ENCODE measurements around the gene TMEM259. TPM values are rescaled to one million over a fixed set of nuclear protein-coding genes. Genes with fewer than 3 reads are reported as not detected.

The TMEM259 gene
- 148 TPM for total RNA-seq

DNA sequence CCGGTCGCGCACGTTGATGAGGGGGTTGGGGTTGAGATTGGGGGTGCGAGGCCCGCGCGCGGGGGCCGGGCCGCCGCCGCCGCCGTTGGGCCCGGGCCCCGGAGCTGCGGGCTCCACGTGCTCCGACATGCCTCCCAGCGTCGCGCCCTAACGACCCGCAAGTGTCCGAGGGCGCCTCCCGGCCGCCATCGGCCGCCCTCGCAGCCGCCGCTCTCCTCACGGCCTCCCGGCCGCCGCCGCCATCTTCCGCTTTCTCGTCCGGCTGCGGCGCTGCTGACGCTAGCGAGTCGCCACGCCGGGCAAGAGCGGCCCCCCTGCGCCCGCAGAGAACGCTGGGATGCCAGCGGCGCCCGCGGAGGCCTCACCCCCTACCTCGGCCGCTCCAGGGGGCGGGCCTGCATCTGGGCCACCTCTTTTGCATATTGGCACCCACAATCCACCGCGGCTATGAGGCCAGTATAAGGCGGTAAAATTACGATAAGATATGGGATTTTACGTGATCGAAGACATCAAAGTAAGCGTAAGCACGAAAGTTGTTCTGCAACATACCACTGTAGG, at the start of gene TMEM259:
TSS of gene TMEM259 (minus strand) at position 256 of the 558 bp plus-strand sequence. CDS start at position 129, 127 bp downstream.
- DNase-seq (ENCODE audit: low read depth in 2 of 3, low spot score in 2 of 3): peak; percentile 92 to 99 (median 97)

GRCh38 chr19:1070576-1070930, 49.6 kb upstream of the TMEM259 start:
- DNase-seq (ENCODE audit: low read depth in 2 of 3, low spot score in 2 of 3): no peak

GRCh38 chr19:1069009-1069779, 48.3 kb upstream of the TMEM259 start:
- DNase-seq (ENCODE audit: low read depth in 2 of 3, low spot score in 2 of 3): peak in 2 of 3 donors; percentile 90 to 95

DNA sequence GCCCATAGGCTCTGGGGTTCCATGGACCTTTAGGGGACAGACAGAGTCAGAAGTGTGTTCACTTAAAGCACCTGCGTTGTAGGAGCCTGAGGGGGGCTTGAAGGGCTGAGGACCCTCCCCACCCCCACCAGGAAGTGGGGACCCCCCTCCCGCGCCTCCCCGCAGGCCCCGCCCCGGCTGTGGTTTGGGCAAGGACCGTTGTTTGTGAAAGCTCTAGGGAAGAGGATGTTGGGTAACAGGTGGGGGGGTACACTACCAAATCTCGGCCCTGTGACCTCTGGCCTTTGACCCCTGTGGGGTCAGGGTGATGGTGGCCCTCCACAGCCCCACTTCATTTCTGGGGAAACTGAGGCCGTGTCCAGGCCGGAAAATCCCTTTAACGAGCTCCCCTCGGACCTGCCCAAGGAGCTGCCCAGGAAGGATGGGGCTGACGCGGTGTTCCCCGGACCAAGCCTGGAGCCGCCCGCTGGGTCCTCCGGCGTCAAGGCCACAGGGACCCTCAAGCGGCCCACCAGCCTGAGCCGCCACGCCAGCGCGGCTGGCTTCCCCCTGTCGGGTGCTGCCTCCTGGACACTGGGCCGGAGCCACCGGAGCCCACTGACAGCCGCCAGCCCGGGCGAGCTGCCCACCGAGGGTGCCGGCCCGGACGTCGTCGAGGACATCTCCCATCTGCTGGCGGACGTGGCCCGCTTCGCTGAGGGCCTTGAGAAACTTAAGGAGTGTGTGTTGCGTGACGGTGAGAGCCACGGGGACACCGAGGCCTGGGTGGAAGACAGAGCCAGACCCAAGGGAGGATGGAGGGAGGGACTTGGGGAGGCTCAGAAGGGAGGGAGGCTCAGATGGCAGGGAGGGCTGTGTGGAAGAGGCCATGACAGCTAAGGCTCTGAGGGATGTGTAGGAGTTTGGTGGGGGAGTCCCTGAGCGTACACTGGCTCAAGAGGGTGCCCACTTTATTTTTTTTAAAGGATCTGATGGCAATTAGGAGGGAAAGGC, 47.4 kb upstream of the TMEM259 start:
- DNase-seq (ENCODE audit: low read depth in 2 of 3, low spot score in 2 of 3): peak in 2 of 3 donors; percentile 65 to 66

GRCh38 chr19:1067341-1067957, 46.5 kb upstream of the TMEM259 start:
- DNase-seq (ENCODE audit: low read depth in 2 of 3, low spot score in 2 of 3): peak in 1 of 3 donors; percentile 70

DNA sequence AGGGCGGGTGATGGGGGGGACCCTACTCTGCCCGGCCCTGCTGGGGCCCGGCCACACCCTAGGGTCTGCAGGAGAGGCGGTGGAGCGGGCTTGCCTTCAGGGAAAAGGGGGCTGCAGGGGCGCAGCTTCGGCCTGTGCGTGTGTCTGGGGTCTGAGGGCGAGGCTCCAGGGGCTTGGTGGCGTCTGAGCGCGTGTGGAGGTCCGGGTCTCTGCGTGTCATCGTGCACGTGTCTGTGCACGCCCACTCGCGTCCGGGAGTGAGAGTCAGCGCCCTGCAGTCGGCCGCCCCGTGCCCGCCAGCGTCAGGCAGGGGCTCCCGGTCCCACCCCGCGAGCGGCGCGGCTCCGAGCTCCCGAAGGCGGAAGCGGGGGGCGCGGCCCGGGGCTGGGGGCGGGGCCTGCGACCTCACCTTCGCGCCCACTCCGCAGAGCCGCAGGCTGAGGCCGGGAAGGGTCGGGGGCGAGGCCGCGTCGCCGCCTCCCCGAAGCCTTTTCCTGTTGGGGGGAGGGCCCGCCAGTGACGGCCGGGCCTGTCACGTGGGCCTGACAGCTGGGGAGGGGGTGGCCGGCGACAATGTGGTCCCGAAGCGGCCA, 45.9 kb upstream of the TMEM259 start, which contains the start of gene ARHGAP45:
TSS of gene ARHGAP45 (plus strand) at position 420 of the 593 bp plus-strand sequence. CDS start 239 bp downstream, outside the sequence.
- peak; percentile 69 to 73 (median 69) for DNase-seq (ENCODE audit: low read depth in 2 of 3, low spot score in 2 of 3)

GRCh38 chr19:1066251-1066747, 45.4 kb upstream of the TMEM259 start:
- no peak for DNase-seq (ENCODE audit: low read depth in 2 of 3, low spot score in 2 of 3)

- DNase-seq (ENCODE audit: low read depth in 2 of 3, low spot score in 2 of 3): no peak
Measured at GRCh38 chr19:1065606-1066109, 44.7 kb upstream of the TMEM259 start.

DNA sequence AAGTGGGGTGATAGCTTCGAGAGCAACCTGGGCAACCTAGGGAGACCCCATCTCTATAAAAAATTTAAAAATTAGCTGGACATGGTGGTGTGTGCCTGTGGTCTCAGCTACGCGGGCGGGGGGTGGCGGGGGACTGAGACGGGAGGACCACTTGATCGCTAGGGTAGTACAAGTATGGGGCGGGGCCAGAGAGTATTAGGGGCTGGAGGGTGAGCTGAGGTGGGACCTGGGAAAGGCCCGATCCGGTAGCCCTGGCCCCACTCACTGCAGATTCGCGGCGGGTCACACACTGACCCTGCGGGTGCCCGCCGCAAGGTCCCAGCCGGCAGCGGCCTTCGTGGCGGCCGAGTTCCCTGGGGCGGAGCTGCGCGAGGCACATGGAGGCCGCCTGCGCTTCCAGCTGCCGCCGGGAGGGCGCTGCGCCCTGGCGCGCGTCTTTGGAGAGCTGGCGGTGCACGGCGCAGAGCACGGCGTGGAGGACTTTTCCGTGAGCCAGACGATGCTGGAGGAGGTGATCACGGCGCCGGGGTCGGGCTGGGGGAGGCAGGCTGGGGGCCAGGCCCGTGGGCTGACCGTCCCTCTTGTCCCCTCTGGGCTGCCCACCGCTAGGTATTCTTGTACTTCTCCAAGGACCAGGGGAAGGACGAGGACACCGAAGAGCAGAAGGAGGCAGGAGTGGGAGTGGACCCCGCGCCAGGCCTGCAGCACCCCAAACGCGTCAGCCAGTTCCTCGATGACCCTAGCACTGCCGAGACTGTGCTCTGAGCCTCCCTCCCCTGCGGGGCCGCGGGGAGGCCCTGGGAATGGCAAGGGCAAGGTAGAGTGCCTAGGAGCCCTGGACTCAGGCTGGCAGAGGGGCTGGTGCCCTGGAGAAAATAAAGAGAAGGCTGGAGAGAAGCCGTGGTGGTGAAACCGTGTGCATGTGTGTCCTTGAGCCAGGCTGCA, 44.0 kb upstream of the TMEM259 start:
- peak in 1 of 3 donors; percentile 68 for DNase-seq (ENCODE audit: low read depth in 2 of 3, low spot score in 2 of 3)

DNA sequence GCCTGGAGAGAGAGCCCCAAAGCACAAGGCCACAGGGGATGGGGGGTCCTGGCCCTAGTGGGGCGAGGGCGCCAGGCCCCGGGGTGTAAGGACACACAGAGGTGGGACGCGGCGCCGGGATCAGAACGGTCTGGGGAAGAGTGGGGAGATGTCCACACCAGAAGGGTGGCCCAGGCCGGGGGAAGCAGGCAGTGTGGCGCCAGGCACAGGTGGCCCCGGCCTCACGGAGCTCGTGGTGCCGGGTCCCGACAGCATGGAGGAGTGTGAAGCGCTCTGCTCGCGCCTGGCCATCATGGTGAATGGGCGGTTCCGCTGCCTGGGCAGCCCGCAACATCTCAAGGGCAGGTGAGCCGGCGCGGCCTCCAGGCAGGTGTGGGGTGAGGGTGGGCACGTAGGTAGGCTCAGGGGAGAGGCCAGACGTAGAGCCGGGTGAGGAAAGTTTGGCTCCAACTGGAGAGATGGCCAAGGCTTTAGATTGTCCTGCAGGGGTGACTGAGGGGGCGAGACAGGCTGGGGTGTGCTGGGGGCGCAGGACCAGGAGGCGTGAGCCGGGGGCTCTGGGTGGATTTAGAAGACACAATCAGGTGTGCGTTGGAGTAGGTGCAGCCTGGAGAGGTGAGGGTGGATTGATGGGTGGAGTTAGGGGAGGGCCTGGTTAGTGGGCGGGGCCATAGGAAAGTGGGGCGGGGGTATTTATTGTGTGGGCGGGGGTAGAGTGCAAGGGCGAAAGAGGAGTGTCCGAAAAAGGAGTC, 43.2 kb upstream of the TMEM259 start:
- no peak for DNase-seq (ENCODE audit: low read depth in 2 of 3, low spot score in 2 of 3)

DNA sequence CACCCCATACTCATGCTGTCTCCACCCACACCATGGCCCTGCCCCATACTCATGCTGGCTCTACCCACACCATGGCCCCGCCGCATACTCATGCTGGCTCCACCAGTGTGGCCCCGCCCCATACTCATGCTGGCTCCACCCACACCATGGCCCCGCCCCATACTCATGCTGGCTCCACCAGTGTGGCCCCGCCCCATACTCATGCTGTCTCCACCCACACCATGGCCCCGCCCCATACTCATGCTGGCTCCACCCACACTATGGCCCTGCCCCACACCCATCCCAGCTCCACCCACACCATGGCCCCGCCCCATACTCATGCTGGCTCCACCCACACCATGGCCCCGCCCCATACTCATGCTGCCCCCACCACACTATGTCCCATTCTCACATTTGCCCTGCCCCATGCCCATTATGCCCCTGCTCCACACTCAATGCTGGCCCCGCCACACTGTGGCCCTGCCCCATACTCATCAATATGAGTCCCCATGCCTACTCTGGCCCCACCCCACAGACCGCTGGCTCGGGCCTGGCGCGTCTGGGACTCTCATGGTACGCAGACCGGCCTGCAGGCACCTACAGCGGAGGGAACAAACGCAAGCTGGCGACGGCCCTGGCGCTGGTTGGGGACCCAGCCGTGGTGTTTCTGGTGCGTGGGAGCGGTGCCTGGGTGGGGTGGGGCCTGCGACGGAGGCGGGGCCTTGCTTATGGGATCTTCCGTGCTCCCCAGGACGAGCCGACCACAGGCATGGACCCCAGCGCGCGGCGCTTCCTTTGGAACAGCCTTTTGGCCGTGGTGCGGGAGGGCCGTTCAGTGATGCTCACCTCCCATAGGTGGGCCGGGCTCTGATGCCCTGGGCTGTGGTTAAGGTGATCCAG, 42.3 kb upstream of the TMEM259 start:
- DNase-seq (ENCODE audit: low read depth in 2 of 3, low spot score in 2 of 3): peak in 1 of 3 donors; percentile 40

DNA sequence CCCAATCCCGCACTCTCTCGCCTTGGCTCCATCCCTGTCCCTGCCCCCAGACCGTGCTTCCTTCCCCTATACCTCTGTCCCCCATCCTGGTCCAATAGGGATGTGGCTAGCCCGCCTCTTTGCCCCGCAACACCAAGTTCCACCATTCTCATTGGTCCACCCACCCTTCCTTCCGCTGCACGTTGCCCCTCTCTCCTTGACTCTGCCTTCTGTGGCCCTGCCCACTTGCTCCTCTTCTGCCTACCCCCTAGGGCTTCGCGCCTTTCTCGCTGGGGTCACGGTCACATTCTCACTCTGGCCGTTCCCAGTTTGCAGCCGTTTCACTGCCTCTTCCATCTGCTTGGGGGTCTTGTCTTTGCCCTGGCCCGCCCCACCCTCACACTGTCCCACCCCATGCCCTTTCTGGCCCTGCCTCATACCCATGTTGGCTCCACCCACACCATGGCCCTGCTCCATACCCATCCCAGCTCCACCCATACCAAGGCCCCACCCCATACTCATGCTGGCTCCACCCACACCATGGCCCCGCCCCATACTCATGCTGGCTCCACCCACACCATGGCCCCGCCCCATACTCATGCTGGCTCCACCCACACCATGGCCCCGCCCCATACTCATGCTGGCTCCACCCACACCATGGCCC, 41.6 kb upstream of the TMEM259 start:
- no peak for DNase-seq (ENCODE audit: low read depth in 2 of 3, low spot score in 2 of 3)

GRCh38 chr19:1061987-1062386, 41.1 kb upstream of the TMEM259 start:
- no peak for DNase-seq (ENCODE audit: low read depth in 2 of 3, low spot score in 2 of 3)

- no peak for DNase-seq (ENCODE audit: low read depth in 2 of 3, low spot score in 2 of 3)
Measured at GRCh38 chr19:1060689-1061088, 39.8 kb upstream of the TMEM259 start.

- no peak for DNase-seq (ENCODE audit: low read depth in 2 of 3, low spot score in 2 of 3)
Measured at GRCh38 chr19:1058112-1058511, 37.2 kb upstream of the TMEM259 start.

DNA sequence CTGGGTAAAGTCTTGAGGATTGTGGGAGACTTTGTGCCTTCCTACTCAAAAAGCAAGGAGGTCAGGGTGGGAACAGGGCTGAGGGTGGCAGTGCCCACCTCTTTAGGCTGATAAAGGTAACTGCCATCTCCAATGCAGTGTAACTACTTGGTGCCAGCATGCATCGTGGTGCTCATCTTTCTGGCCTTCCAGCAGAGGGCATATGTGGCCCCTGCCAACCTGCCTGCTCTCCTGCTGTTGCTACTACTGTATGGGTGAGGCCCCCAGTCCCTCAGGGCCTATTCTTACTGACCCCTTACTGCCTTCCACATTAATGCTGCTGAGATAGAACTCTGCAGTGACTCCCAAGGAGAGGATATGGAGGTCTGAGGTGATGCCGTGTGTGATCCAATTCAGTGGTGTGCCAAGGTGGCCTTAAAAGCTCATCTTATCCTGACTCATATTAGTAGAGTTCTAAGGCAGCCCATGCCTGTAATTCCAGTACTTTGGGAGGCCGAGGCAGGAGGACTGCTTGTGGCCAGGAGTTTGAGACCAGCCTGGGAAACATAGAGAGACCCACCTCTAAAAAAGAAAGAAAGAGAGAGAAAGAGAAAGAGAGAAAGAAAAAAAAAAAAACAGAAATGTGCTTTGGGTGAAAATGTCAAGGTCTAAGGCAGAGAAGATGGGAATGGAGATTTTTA, 36.4 kb upstream of the TMEM259 start:
- peak in 2 of 3 donors; percentile 65 to 75 for DNase-seq (ENCODE audit: low read depth in 2 of 3, low spot score in 2 of 3)
